ENCODE results near the gene TMC8.

DNA sequence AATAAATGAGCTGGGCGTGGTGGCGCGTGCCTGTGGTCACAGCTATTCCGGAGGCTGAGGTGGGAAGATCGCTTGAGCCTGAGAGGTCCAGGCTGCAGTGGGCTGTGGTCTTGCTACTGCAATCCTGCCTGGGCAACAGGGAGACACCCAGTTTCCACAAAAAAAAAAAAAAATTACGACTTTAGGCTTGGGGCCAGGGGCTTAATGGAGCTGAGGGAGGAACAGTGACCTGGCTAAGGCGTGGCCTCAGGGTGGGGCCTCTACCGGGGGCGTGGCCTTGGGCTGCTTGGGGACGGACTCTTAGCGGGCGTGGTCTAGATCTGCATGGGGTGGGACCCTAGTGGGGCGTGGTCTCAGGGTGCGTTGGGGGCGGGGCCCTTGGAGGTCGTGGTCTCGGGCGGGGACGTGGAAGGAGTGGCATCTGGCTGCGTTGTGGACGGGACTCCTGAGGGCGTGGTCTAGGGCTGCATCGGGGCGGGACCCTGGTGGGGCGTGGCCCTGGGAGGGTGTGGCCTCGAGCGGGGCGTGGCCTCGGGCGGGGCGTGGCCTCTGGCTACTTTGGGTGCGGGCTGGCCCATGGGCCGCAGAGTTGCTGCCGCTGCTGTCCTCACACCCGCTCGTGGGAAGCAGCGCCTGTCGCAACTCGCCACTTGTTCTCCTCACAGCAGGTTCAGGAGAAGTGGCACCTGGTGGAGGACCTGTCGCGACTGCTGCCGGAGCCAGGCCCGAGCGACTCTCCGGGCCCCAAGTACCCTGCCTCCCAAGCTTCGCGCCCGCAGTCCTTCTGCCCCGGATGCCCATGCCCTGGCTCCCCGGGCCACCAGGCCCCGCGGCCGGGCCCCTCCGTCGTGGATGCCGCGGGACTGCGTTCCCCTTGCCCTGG is 9.8 kb downstream of the TMC8 start:
- TF ChIP-seq, protein P1, sequence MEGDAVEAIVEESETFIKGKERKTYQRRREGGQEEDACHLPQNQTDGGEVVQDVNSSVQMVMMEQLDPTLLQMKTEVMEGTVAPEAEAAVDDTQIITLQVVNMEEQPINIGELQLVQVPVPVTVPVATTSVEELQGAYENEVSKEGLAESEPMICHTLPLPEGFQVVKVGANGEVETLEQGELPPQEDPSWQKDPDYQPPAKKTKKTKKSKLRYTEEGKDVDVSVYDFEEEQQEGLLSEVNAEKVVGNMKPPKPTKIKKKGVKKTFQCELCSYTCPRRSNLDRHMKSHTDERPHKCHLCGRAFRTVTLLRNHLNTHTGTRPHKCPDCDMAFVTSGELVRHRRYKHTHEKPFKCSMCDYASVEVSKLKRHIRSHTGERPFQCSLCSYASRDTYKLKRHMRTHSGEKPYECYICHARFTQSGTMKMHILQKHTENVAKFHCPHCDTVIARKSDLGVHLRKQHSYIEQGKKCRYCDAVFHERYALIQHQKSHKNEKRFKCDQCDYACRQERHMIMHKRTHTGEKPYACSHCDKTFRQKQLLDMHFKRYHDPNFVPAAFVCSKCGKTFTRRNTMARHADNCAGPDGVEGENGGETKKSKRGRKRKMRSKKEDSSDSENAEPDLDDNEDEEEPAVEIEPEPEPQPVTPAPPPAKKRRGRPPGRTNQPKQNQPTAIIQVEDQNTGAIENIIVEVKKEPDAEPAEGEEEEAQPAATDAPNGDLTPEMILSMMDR (IDR thresholded peaks at IDR 0.05) = no peak
- no peak for TF ChIP-seq POLR2A (IDR thresholded peaks at IDR 0.05)
